ENCODE data around the gene EMC10. TPM values are rescaled to one million over a fixed set of nuclear protein-coding genes. Genes with fewer than 3 reads are reported as not detected.

EMC10 gene
- total RNA-seq, 1 experiment from 2014 or later, result 109 TPM

- no peak for TF ChIP-seq CTCF (conservative IDR thresholded peaks at IDR 0.05)
- H3K9me3 Mint-ChIP-seq, result no peaks in the 10 kb centered on the region
Observed at GRCh38 chr19:50519006-50519575, 42.8 kb downstream of the EMC10 start.

More at GRCh38 chr19:50519006-50519575, 42.8 kb downstream of the EMC10 start:
- 0 out of 2 replicates have a peak, but pooled peaks cover 3% of the 10 kb centered on the region for H3K27me3 ChIP-seq (ENCODE audit: insufficient read depth, low read length)
- no peak overlapping the region for H2BK20ac ChIP-seq (ENCODE audit: low read depth, low read length, poor library complexity, severe bottlenecking)
- H2AK5ac ChIP-seq (ENCODE audit: insufficient read length, low read length), result no peak overlapping the region
- Mint-ChIP-seq H3K4me1 (peaks cover 0 to 5% of the 10 kb centered on the region in 2 experiments; a peak in 2 of 4 replicates), H3K27ac (peak overlapping the region in 1 of 3 experiments; percentile 40; a peak in 1 of 7 replicates), H3K27me3 (ENCODE audit: low read depth) (peaks cover 45% of the 10 kb centered on the region), H3K4me3 (no peak overlapping the region), H3K36me3 (ENCODE audit: insufficient read depth in 1 of 3, low read depth in 3 of 3) (peaks cover 5 to 7% (median 5%) of the 10 kb centered on the region in 3 experiments; a peak in 4 of 7 replicates)
- no peak overlapping the region for H3K14ac ChIP-seq (ENCODE audit: insufficient read depth, low read length)
- no peak overlapping the region for H3K23ac ChIP-seq (ENCODE audit: insufficient read length, low read depth, low read length)
- no peak overlapping the region for H4K5ac ChIP-seq (ENCODE audit: insufficient read length, low read depth, low read length)
- no peak overlapping the region for H2AFZ ChIP-seq (ENCODE audit: low read length)
- no peak overlapping the region for H3K9ac ChIP-seq (ENCODE audit: extremely low read depth, insufficient read length, low read length)
- H4K8ac ChIP-seq (replicated peaks; ENCODE audit: insufficient read length, low read depth, low read length), result no peak overlapping the region
- H2BK15ac ChIP-seq (ENCODE audit: low read depth, low read length), result no peak overlapping the region
- H3K79me2 ChIP-seq (ENCODE audit: insufficient read depth, low read length), result no peaks in the 10 kb centered on the region
- no peak overlapping the region for H2BK5ac ChIP-seq (ENCODE audit: insufficient read length, low read length)
- no peaks in the 10 kb centered on the region for H3K23me2 ChIP-seq (ENCODE audit: insufficient read length, low read depth, low read length, poor library complexity, severe bottlenecking)
- H3K18ac ChIP-seq (ENCODE audit: insufficient read length, low read depth, low read length), result no peak overlapping the region
- no peaks in the 10 kb centered on the region for H3K9me3 ChIP-seq (ENCODE audit: control insufficient read depth, low read depth, low read length)
- no peak overlapping the region for H3K4ac ChIP-seq (ENCODE audit: low read depth, low read length)
- no CpG with 5 or more reads among the region's 40 CpGs for WGBS (ENCODE audit: extremely low coverage, insufficient read length, low lambda C conversion rate)
- no peaks in the 10 kb centered on the region for H4K20me1 ChIP-seq (ENCODE audit: control insufficient read depth, insufficient read depth, insufficient read length)
- no peak overlapping the region for H4K91ac ChIP-seq (ENCODE audit: insufficient read length, low read depth, low read length)
- no peak overlapping the region for H2BK12ac ChIP-seq (ENCODE audit: insufficient read length, low read depth, low read length)
- H3K4me1 ChIP-seq (ENCODE audit: insufficient read depth, low read length), result no peaks in the 10 kb centered on the region
- no peaks in the 10 kb centered on the region for H3K79me1 ChIP-seq (ENCODE audit: insufficient read depth, low read depth, low read length, poor library complexity, severe bottlenecking)
- H3K27ac ChIP-seq (ENCODE audit: insufficient read length, low read depth, low read length), result no peak overlapping the region
- no peak overlapping the region for H3K4me2 ChIP-seq (ENCODE audit: insufficient read depth, insufficient read length, low read length)
- no peak overlapping the region for H3T11ph ChIP-seq (ENCODE audit: low read length)
- H2BK120ac ChIP-seq (ENCODE audit: low read depth, low read length, poor library complexity, severe bottlenecking), result no peak overlapping the region
- no peak for DNase-seq
- H3K56ac ChIP-seq (ENCODE audit: insufficient read length, low read depth, low read length), result no peak overlapping the region
